ENCODE measurements around the gene DNAJC4. TPM values are rescaled to one million over a fixed set of nuclear protein-coding genes. Genes with fewer than 3 reads are reported as not detected.

DNAJC4 gene
- total and polyA plus RNA-seq, 9 of the 15 experiments (the other 6 are each of a cell fraction or from before 2014, with no cell fraction given): 4.0 to 32.6 (median 19.9) TPM

DNA sequence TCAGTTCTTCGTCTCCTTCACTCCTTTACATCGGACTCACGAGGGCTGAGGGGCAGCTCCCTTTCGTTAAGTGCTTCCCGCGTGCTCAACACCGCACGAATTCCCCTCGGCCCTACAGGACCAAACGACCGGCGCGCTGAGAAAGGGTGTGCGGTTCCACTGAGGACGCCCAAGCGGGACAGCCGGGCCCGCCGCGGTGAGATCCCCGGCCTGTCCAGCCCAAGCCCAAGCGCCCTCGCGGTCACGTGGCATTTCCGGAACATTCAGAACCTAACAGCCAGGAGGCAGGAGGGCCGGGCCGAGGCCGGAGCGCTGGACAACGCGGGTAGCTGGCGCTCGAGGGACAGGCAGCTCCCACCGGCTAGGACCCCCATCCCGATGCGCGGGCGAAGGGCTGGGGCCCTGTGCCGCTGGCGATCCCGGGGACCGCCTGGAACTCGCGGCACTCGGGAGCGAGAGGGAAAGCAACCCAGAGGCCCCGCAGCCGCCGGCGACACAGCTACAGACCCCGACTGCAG lies 45.1 kb upstream of the DNAJC4 start (continued):
- TF ChIP-seq, protein P1, sequence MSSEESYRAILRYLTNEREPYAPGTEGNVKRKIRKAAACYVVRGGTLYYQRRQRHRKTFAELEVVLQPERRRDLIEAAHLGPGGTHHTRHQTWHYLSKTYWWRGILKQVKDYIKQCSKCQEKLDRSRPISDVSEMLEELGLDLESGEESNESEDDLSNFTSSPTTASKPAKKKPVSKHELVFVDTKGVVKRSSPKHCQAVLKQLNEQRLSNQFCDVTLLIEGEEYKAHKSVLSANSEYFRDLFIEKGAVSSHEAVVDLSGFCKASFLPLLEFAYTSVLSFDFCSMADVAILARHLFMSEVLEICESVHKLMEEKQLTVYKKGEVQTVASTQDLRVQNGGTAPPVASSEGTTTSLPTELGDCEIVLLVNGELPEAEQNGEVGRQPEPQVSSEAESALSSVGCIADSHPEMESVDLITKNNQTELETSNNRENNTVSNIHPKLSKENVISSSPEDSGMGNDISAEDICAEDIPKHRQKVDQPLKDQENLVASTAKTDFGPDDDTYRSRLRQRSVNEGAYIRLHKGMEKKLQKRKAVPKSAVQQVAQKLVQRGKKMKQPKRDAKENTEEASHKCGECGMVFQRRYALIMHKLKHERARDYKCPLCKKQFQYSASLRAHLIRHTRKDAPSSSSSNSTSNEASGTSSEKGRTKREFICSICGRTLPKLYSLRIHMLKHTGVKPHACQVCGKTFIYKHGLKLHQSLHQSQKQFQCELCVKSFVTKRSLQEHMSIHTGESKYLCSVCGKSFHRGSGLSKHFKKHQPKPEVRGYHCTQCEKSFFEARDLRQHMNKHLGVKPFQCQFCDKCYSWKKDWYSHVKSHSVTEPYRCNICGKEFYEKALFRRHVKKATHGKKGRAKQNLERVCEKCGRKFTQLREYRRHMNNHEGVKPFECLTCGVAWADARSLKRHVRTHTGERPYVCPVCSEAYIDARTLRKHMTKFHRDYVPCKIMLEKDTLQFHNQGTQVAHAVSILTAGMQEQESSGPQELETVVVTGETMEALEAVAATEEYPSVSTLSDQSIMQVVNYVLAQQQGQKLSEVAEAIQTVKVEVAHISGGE (CRISPR knock-in tag; IDR thresholded peaks at IDR 0.05): no peak
- TF ChIP-seq HNRNPLL (IDR thresholded peaks at IDR 0.05; ENCODE audit: low read depth, low read length, poor library complexity, severe bottlenecking): no peak
- TF ChIP-seq SIN3A (IDR thresholded peaks at IDR 0.05; ENCODE audit: borderline replicate concordance in 2 of 2, control insufficient read depth in 1 of 2, low read depth in 2 of 2, low read length in 2 of 2): peak in 1 of 2 experiments; percentile 90; a peak in 2 of 4 replicates
- no peak for TF ChIP-seq NCOA2 (IDR thresholded peaks at IDR 0.05; ENCODE audit: partially characterized antibody in 2 of 2)
- TF ChIP-seq ZBTB12 (CRISPR knock-in tag; IDR thresholded peaks at IDR 0.05): no peak
- TF ChIP-seq E2F5 (CRISPR knock-in tag; IDR thresholded peaks at IDR 0.05): no peak
- TF ChIP-seq, protein P2, sequence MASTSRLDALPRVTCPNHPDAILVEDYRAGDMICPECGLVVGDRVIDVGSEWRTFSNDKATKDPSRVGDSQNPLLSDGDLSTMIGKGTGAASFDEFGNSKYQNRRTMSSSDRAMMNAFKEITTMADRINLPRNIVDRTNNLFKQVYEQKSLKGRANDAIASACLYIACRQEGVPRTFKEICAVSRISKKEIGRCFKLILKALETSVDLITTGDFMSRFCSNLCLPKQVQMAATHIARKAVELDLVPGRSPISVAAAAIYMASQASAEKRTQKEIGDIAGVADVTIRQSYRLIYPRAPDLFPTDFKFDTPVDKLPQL (IDR thresholded peaks at IDR 0.05; ENCODE audit: extremely low read depth, insufficient read length): no peak
- TF ChIP-seq NFYB (IDR thresholded peaks at IDR 0.05; ENCODE audit: extremely low read depth, insufficient read length): no peak
- TF ChIP-seq, protein P3, sequence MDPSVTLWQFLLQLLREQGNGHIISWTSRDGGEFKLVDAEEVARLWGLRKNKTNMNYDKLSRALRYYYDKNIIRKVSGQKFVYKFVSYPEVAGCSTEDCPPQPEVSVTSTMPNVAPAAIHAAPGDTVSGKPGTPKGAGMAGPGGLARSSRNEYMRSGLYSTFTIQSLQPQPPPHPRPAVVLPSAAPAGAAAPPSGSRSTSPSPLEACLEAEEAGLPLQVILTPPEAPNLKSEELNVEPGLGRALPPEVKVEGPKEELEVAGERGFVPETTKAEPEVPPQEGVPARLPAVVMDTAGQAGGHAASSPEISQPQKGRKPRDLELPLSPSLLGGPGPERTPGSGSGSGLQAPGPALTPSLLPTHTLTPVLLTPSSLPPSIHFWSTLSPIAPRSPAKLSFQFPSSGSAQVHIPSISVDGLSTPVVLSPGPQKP (CRISPR knock-in tag; IDR thresholded peaks at IDR 0.05): no peak
- no peak for TF ChIP-seq CUX1 (CRISPR knock-in tag; IDR thresholded peaks at IDR 0.05)
- no peak for TF ChIP-seq KLF16 (IDR thresholded peaks at IDR 0.05)
